GM12878 (cell line): ENCODE results near the gene RAPGEF1. TPM values are rescaled to one million over a fixed set of nuclear protein-coding genes. Genes with fewer than 3 reads are reported as not detected.

Source experiments
- ATAC-seq: fragments of 200-7000 bp; cut with Tn5 transposase; 3 replicates; pipeline ENCODE4 v1.9.1; 2020; ENCODE audit warnings: mild to moderate bottlenecking, moderate library complexity
- BruUV-seq: library from RNA; stranded (reverse); fragments of 400-500 nt; replicated peaks from 2 replicates; lab custom pipeline; 2021; lab: Mats Ljungman, UMichigan
- CTCF ChIA-PET: fragments of 300-600 bp; sonication (Branson Sonifier 250); formaldehyde crosslinking; extraction: SDS; loops from one replicate; lab custom pipeline; 2021; ENCODE audit warnings: inconsistent platforms; lab: Yijun Ruan, JAX
- POLR2A ChIA-PET: fragments of 350-600 bp; formaldehyde crosslinking; extraction: SDS; loops from one replicate; lab custom pipeline; 2021; ENCODE audit warnings: inconsistent platforms; lab: Charles Lee
- RAD21 ChIA-PET: fragments of 300-600 bp; sonication (Branson Sonifier 250); formaldehyde crosslinking; loops from one replicate; lab custom pipeline; 2023; ENCODE audit warnings: antibody characterized with exemption; ENCODE audit not compliant: unreplicated experiment; lab: Charles Lee
- SMC1A ChIA-PET: fragments of 300-600 bp; sonication (Branson Sonifier 250); formaldehyde crosslinking; loops from one replicate; lab custom pipeline; 2023; ENCODE audit not compliant: unreplicated experiment, uncharacterized antibody; lab: Charles Lee
- DNase-seq: peaks from one replicate; pipeline ENCODE4 v3.0.0-alpha.2; 2011; ENCODE audit warnings: low read depth, low spot score
- FAIRE-seq: peaks from 3 replicates; lab custom pipeline; 2011; peaks lifted over from hg19 to GRCh38; lab: Jason Lieb, UNC
- H2AFZ ChIP-seq: 2 replicates; pipeline ENCODE4 v1.6.0; 2011; ENCODE audit warnings: low read depth, low read length, control low read depth; ENCODE audit not compliant: control insufficient read depth
- H3K27ac ChIP-seq: 2 replicates; pipeline ENCODE4 v1.5.1; 2011; ENCODE audit warnings: control low read depth; ENCODE audit not compliant: control insufficient read depth, insufficient read depth
- H3K27me3 ChIP-seq, 2 experiments: replicated peaks in 1 of 2; 2 replicates each; pipeline versions ENCODE4 v1.6.0 to v1.6.1; 2011; ENCODE audit warnings: low read length in 1 of 2; ENCODE audit not compliant: control insufficient read depth in 2 of 2, insufficient read depth in 2 of 2
- H3K36me3 ChIP-seq, 2 experiments: 2 replicates each; pipeline ENCODE4 v1.5.1; 2011; ENCODE audit warnings: low read length in 1 of 2; ENCODE audit not compliant: control insufficient read depth in 2 of 2, insufficient read depth in 2 of 2
- H3K4me1 ChIP-seq: 2 replicates; pipeline ENCODE4 v1.6.1; 2011; ENCODE audit warnings: mild to moderate bottlenecking, low read length, moderate library complexity, mixed read lengths; ENCODE audit not compliant: control insufficient read depth, insufficient read depth
- H3K4me2 ChIP-seq: 2 replicates; pipeline ENCODE4 v1.6.0; 2011; ENCODE audit warnings: control low read depth; ENCODE audit not compliant: control insufficient read depth, insufficient read depth
- H3K4me3 ChIP-seq: fragments of 200-600 bp; sonication (generic); 2 replicates; pipeline ENCODE4 v1.5.1; 2016
- H3K79me2 ChIP-seq: 2 replicates; pipeline ENCODE4 v1.6.0; 2011; ENCODE audit warnings: low read length; ENCODE audit not compliant: control insufficient read depth, insufficient read depth
- H3K9ac ChIP-seq: 2 replicates; pipeline ENCODE4 v1.8.0; 2011; ENCODE audit warnings: low read length, control low read depth, mixed read lengths; ENCODE audit not compliant: control insufficient read depth, insufficient read depth
- H3K9me3 ChIP-seq: replicated peaks from 3 replicates; pipeline ENCODE4 v1.5.1; 2011; ENCODE audit warnings: mild to moderate bottlenecking, low read length; ENCODE audit not compliant: control insufficient read depth, insufficient read depth
- H4K20me1 ChIP-seq: 2 replicates; pipeline ENCODE4 v1.6.0; 2011; ENCODE audit not compliant: control insufficient read depth, insufficient read depth
- ASH2L ChIP-seq: fragments of 300-600, 200-600 bp; sonication (generic); IDR thresholded peaks from 2 replicates; pipeline ENCODE4 v1.6.1; 2017; ENCODE audit warnings: low read depth, mild to moderate bottlenecking, borderline replicate concordance
- BACH1 ChIP-seq: fragments of 450-650 bp; IDR thresholded peaks from 2 replicates; pipeline ENCODE4 v1.6.1; 2017; ENCODE audit warnings: mild to moderate bottlenecking, borderline replicate concordance
- CBX3 ChIP-seq: fragments of 200-600 bp; sonication (generic); IDR thresholded peaks from 2 replicates; pipeline ENCODE4 v1.6.1; 2016; ENCODE audit warnings: low read depth, borderline replicate concordance
- FOXM1 ChIP-seq: IDR thresholded peaks from 2 replicates; pipeline ENCODE4 v1.6.1; 2012; ENCODE audit warnings: low read depth, mild to moderate bottlenecking, inconsistent platforms, low read length, moderate library complexity
- MEF2B ChIP-seq: fragments of 450-650 bp; IDR thresholded peaks from 2 replicates; pipeline ENCODE4 v1.6.1; 2018; ENCODE audit warnings: mild to moderate bottlenecking, moderate library complexity; ENCODE audit not compliant: partially characterized antibody, poor library complexity, severe bottlenecking
- MTA2 ChIP-seq: fragments of 450-650 bp; IDR thresholded peaks from 2 replicates; pipeline ENCODE4 v1.6.1; 2016; ENCODE audit warnings: low read depth, mild to moderate bottlenecking, moderate library complexity
- POLR2A ChIP-seq: IDR thresholded peaks from 2 replicates; pipeline ENCODE4 v1.6.1; 2011; ENCODE audit warnings: low read depth, mild to moderate bottlenecking, low read length
- POU2F2 ChIP-seq: IDR thresholded peaks from 3 replicates; pipeline ENCODE4 v1.6.1; 2011; ENCODE audit warnings: low read depth, mild to moderate bottlenecking, low read length, borderline replicate concordance
- RFX5 ChIP-seq: IDR thresholded peaks from 2 replicates; pipeline ENCODE4 v1.6.1; 2011; ENCODE audit warnings: low read depth, low read length, improper control_type of control experiment
- RUNX3 ChIP-seq: IDR thresholded peaks from 2 replicates; pipeline ENCODE4 v1.6.1; 2012; ENCODE audit warnings: low read length, inconsistent platforms
- SIX5 ChIP-seq: IDR thresholded peaks from 2 replicates; pipeline ENCODE4 v1.6.1; 2011; ENCODE audit warnings: mild to moderate bottlenecking, low read depth, low read length, moderate library complexity; ENCODE audit not compliant: severe bottlenecking
- SUZ12 ChIP-seq: fragments of 200-600 bp; sonication (generic); IDR thresholded peaks from one replicate; pipeline ENCODE4 v1.6.1; 2018; ENCODE audit warnings: antibody characterized with exemption, mild to moderate bottlenecking; ENCODE audit not compliant: unreplicated experiment
- TAF1 ChIP-seq: IDR thresholded peaks from 2 replicates; pipeline ENCODE4 v1.6.1; 2011; ENCODE audit warnings: mild to moderate bottlenecking, low read depth, low read length, borderline replicate concordance
- TBL1XR1 ChIP-seq: IDR thresholded peaks from 2 replicates; pipeline ENCODE4 v1.6.1; 2012; ENCODE audit warnings: low read depth, low read length, improper control_type of control experiment
- WRNIP1 ChIP-seq: IDR thresholded peaks from 2 replicates; pipeline ENCODE4 v1.6.1; 2011; ENCODE audit warnings: low read depth, low read length, improper control_type of control experiment, borderline replicate concordance
- WGBS: methylation state at CpG from one replicate; pipeline ENCODE4 v1.1.6; 2016; ENCODE audit warnings: low lambda C conversion rate; ENCODE audit not compliant: insufficient replicate concordance, insufficient coverage; ENCODE audit errors: missing lambda C conversion rate; 5-methylcytosine and 5-hydroxymethylcytosine counted together
- in situ Hi-C: fragments of 300-500 bp; cut with MboI; formaldehyde crosslinking; loops from 9 replicates; pipeline ENCODE4 v1.14.3; 2018; ENCODE audit warnings: mixed read lengths
- intact Hi-C: fragments of 100-400 bp; cut with micrococcal nuclease; formaldehyde crosslinking; loops from one replicate; pipeline ENCODE4 v1.14.2; 2022; ENCODE audit not compliant: unreplicated experiment
- polyA plus RNA-seq, 11 experiments: library from polyadenylated mRNA; depleted of rRNA in 4 of 11; unstranded in 6 of 11; stranded (reverse) in 5 of 11; fragments of >200 nt; fragmentation: Nextera tagmentation in 4 of 11; fragmentation: Illumina TruSeq in 1 of 11; extraction: Ambion mirVana in 4 of 11; extraction: Trizol in 1 of 11; gene quantifications; 1 replicate in 1 of 11; 2 replicates in 10 of 11; pipeline versions ENCODE4 v1.2.1 to v1.2.3, GENCODE V29; 2011 to 2016; ENCODE audit warnings: inconsistent platforms in 2 of 11, missing spikeins in 2 of 11, low read depth in 1 of 11
- total RNA-seq, 4 experiments: library from RNA; depleted of rRNA in 3 of 4; stranded (reverse); fragments of >200 nt in 3 of 4; fragmentation: Illumina TruSeq in 1 of 4; extraction: Trizol in 1 of 4; gene quantifications; 2 replicates each; pipeline versions ENCODE4 v1.2.1 to v1.2.3, GENCODE V29; 2013 to 2021

RAPGEF1 gene
- total and polyA plus RNA-seq, 10 of the 15 experiments (the other 5 are each of a cell fraction or from before 2014, with no cell fraction given), result 0.42 to 113 (median 45.9) TPM

GRCh38 chr9:131727184-131727759 lies 12.6 kb downstream of the RAPGEF1 start (continued):
- TF ChIP-seq SUZ12 (no peak), RFX5 (no peak), BACH1 (0 out of 2 replicates have a peak, but pooled peaks have one; percentile 11), POLR2A (0 out of 2 replicates have a peak, but pooled peaks have one; percentile 20), WRNIP1 (no peak), CBX3 (no peak), ASH2L (no peak), TBL1XR1 (no peak), RUNX3 (no peak)

- Histone ChIP-seq H2AFZ (no peak overlapping the region), H3K4me2 (peak overlapping the region; percentile 93), H3K4me1 (peaks cover 67% of the 10 kb centered on the region), H3K27ac (peak overlapping the region; percentile 80), H3K79me2 (peaks cover 89% of the 10 kb centered on the region), H3K27me3 (no peaks in the 10 kb centered on the region), H3K36me3 (peaks cover 6 to 13% of the 10 kb centered on the region in 2 experiments), H3K9me3 (no peaks in the 10 kb centered on the region), H3K9ac (peak overlapping the region; percentile 8), H3K4me3 (peak overlapping the region; percentile 46), H4K20me1 (no peaks in the 10 kb centered on the region)
- in situ Hi-C loops, result loop anchor here (10.0 to 25.0 kb wide), 2 partner anchors 460 to 1687 kb away; partner anchors contain the start of gene FNBP1
- ChIA-PET CTCF (interaction anchor here (1.1 to 17.1 kb wide), 8 partner anchors 11 to 133 kb away, joined by 4 to 197 read pairs (median 6); partner anchors contain the start of gene RAPGEF1), RAD21 (interaction anchor here (1.0 to 17.7 kb wide), 10 partner anchors 9 to 103 kb away, joined by 3 to 408 read pairs (median 16); partner anchors contain the start of gene RAPGEF1), SMC1A (interaction anchor here (0.7 to 21.2 kb wide), 11 partner anchors 8 to 103 kb away, joined by 3 to 535 read pairs (median 10); no protein-coding TSS in a partner anchor), POLR2A (interaction anchor here (0.7 to 17.4 kb wide), 5 partner anchors 11 to 104 kb away, joined by 3 to 291 read pairs (median 12); no protein-coding TSS in a partner anchor)
- DNase-seq (no peak), FAIRE-seq (no peak), ATAC-seq (no peak)
- BruUV-seq, result no TSS peak
- no peak for TF ChIP-seq TAF1
- TF ChIP-seq SIX5, result no peak
- TF ChIP-seq FOXM1, result no peak
- TF ChIP-seq MTA2, result no peak
- 0 out of 3 replicates have a peak, but pooled peaks have one; percentile 7 for TF ChIP-seq POU2F2
- TF ChIP-seq MEF2B, result peak; percentile 21
- 10% methylated on average over 2 of the region's 2 CpGs for WGBS
- intact Hi-C loops, result loop anchor here (2.0 kb wide), 1 partner anchor 14 kb away; no protein-coding TSS in a partner anchor
These were observed 15.2 kb downstream of the RAPGEF1 start for GRCh38 chr9:131724683-131725082.
